Mucosa of descending colon (tissue), 3 donors: ENCODE measurements around the gene BRSK1. TPM values are rescaled to one million over a fixed set of nuclear protein-coding genes. Genes with fewer than 3 reads are reported as not detected.

Experiments
- ATAC-seq: fragments of 200-7000 bp; cut with Tn5 transposase; one replicate; pipeline ENCODE4 v1.9.1; 2020; ENCODE audit warnings: mild to moderate bottlenecking, moderate library complexity
- DNase-seq, 3 donors: peaks; one replicate each; pipeline ENCODE4 v3.0.0-alpha.2; 2020
- H3K36me3 ChIP-seq: fragments of 200-600 bp; one replicate; pipeline ENCODE4 v1.8.0; 2021; ENCODE audit warnings: low read depth, mild to moderate bottlenecking
- H3K4me1 ChIP-seq: fragments of 200-600 bp; one replicate; pipeline ENCODE4 v1.8.0; 2021; ENCODE audit warnings: low read depth, mild to moderate bottlenecking
- H3K4me3 ChIP-seq: fragments of 200-600 bp; one replicate; pipeline ENCODE4 v1.8.0; 2021; ENCODE audit warnings: mild to moderate bottlenecking
- H3K9me3 ChIP-seq: fragments of 200-600 bp; one replicate; pipeline ENCODE4 v1.8.0; 2021; ENCODE audit warnings: mild to moderate bottlenecking
- CTCF ChIP-seq: fragments of 200-600 bp; IDR thresholded peaks from one replicate; pipeline ENCODE4 v1.8.0; 2022; ENCODE audit warnings: antibody characterized with exemption, mild to moderate bottlenecking
- intact Hi-C, 2 donors: fragments of 100-400 bp; cut with DNase I in 1 of 2; cut with micrococcal nuclease in 1 of 2; formaldehyde crosslinking; loops; one replicate each; pipeline versions ENCODE4 v1.11.0 to v1.11.1; 2022; cut with DNase I, micrococcal nuclease
- total RNA-seq, 3 donors: library from RNA; stranded (reverse); fragmentation: NEBNext Ultra II Directional in 2 of 3; extraction: Animal tissue kit (Norgen Biotek cat#: 25700) in 2 of 3; gene quantifications; one replicate each; pipeline versions ENCODE4 v1.2.1 to v1.2.4, GENCODE V29; 2021 to 2023
- donor health status: DM: no; HTN: no; CAD: no; lungs with moderate emphysema.
- donor health status: DM: no; HTN: no; CAD: no.
- donor health status: DM: no; HTN: yes; CAD: no.

Gene BRSK1
- total RNA-seq, 3 donors from 2014 or later: 1.6 to 18.1 (median 1.9) TPM

GRCh38 chr19:55251341-55252081 lies 32.3 kb upstream of the BRSK1 start:
- intact Hi-C loops: no loop called here
- no peaks in the 10 kb centered on the region for H3K9me3 ChIP-seq
- no peaks in the 10 kb centered on the region for H3K36me3 ChIP-seq
- no peak overlapping the region for H3K4me3 ChIP-seq
- ATAC-seq (peak; percentile 20), DNase-seq (peak in 2 of 3 donors; percentile 36 to 58)
- H3K4me1 ChIP-seq: peaks cover 46% of the 10 kb centered on the region
- no peak for TF ChIP-seq CTCF

- ATAC-seq: no peak
- intact Hi-C loops: no loop called here
- Histone ChIP-seq H3K36me3 (no peaks in the 10 kb centered on the region), H3K9me3 (no peaks in the 10 kb centered on the region), H3K4me3 (no peak overlapping the region), H3K4me1 (peaks cover 49% of the 10 kb centered on the region)
- DNase-seq: peak in 1 of 3 donors; percentile 44
- no peak for TF ChIP-seq CTCF
These were observed 30.8 kb upstream of the BRSK1 start for GRCh38 chr19:55252760-55253663.

GRCh38 chr19:55253842-55254624 lies 29.8 kb upstream of the BRSK1 start:
- ATAC-seq (peak; percentile 18), DNase-seq (peak; percentile 39 to 78 (median 45))
- intact Hi-C loops: no loop called here
- Histone ChIP-seq H3K4me1 (peaks cover 43% of the 10 kb centered on the region), H3K36me3 (peaks cover 3% of the 10 kb centered on the region), H3K9me3 (no peaks in the 10 kb centered on the region), H3K4me3 (no peak overlapping the region)
- no peak for TF ChIP-seq CTCF

GRCh38 chr19:55254625-55254977 lies 29.2 kb upstream of the BRSK1 start:
- TF ChIP-seq CTCF: no peak
- H3K9me3 ChIP-seq: no peaks in the 10 kb centered on the region
- DNase-seq (no peak), ATAC-seq (no peak)
- H3K36me3 ChIP-seq: peaks cover 6% of the 10 kb centered on the region
- H3K4me3 ChIP-seq: no peak overlapping the region
- peaks cover 45% of the 10 kb centered on the region for H3K4me1 ChIP-seq
- intact Hi-C loops: no loop called here

GRCh38 chr19:55255618-55256423 lies 28.0 kb upstream of the BRSK1 start:
- H3K4me1 ChIP-seq: peaks cover 47% of the 10 kb centered on the region
- no peak for ATAC-seq
- H3K9me3 ChIP-seq: no peaks in the 10 kb centered on the region
- intact Hi-C loops: no loop called here
- no peak for TF ChIP-seq CTCF
- DNase-seq: peak in 2 of 3 donors; percentile 53 to 79
- peaks cover 6% of the 10 kb centered on the region for H3K36me3 ChIP-seq
- H3K4me3 ChIP-seq: no peak overlapping the region
